SU-DHL-6 (cell line): ENCODE results near the gene ST8SIA5.

Experiments
- EZH2phosphoT487 ChIP-seq: fragments of 200-600 bp; sonication (generic), shearing (Covaris generic); conservative IDR thresholded peaks from 2 replicates; pipeline ENCODE4 v1.6.1; 2018; ENCODE audit warnings: mild to moderate bottlenecking, antibody characterized with exemption, low read length, moderate library complexity, mixed read lengths
- TF ChIP-seq, protein P1 (sequence below): fragments of 200-600 bp; sonication (generic); IDR thresholded peaks from one replicate; pipeline ENCODE4 v1.5.1; 2017; ENCODE audit warnings: antibody characterized with exemption, mild to moderate bottlenecking, low read length, moderate library complexity; ENCODE audit not compliant: insufficient read depth, poor library complexity, severe bottlenecking

DNA sequence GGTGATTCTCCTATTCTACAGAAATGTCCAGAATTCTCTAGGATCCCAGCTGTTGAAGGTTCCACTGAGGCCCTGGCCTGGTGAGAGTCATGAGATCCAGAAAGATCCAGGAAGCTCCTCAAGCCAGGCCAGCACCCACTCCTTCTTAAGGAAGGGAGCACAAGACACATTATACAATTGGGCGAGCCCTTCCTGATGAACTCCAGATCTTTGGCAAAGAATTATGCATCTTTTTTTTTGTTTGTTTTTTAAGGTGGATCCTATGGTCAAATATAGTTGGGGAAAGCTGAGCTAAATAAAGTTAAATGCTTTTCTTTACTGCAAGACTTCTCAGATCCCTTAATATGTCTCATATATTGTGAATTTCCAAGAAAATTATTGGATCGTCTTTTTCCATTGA is 62.9 kb downstream of the ST8SIA5 start:
- TF ChIP-seq, protein P1, sequence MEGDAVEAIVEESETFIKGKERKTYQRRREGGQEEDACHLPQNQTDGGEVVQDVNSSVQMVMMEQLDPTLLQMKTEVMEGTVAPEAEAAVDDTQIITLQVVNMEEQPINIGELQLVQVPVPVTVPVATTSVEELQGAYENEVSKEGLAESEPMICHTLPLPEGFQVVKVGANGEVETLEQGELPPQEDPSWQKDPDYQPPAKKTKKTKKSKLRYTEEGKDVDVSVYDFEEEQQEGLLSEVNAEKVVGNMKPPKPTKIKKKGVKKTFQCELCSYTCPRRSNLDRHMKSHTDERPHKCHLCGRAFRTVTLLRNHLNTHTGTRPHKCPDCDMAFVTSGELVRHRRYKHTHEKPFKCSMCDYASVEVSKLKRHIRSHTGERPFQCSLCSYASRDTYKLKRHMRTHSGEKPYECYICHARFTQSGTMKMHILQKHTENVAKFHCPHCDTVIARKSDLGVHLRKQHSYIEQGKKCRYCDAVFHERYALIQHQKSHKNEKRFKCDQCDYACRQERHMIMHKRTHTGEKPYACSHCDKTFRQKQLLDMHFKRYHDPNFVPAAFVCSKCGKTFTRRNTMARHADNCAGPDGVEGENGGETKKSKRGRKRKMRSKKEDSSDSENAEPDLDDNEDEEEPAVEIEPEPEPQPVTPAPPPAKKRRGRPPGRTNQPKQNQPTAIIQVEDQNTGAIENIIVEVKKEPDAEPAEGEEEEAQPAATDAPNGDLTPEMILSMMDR, result no peak
- TF ChIP-seq EZH2phosphoT487, result no peak
